WI38 (cell line): ENCODE results near the gene ZNF609.

Source experiments
- H3K4me3 ChIP-seq: 2 replicates; pipeline ENCODE4 v1.5.1; 2011; ENCODE audit warnings: low read depth, mild to moderate bottlenecking, control low read depth, low read length
- CTCF ChIP-seq: IDR thresholded peaks from 2 replicates; pipeline ENCODE4 v1.5.1; 2012; ENCODE audit warnings: low read depth, mild to moderate bottlenecking, control low read depth, low read length

ZNF609 gene

GRCh38 chr15:64503197-64503596 lies 42.8 kb downstream of the ZNF609 start:
- TF ChIP-seq CTCF: no peak
- H3K4me3 ChIP-seq: no peak overlapping the region

GRCh38 chr15:64503640-64504039 lies 43.3 kb downstream of the ZNF609 start:
- no peak for TF ChIP-seq CTCF
- no peak overlapping the region for H3K4me3 ChIP-seq

- TF ChIP-seq CTCF: no peak
- H3K4me3 ChIP-seq: no peak overlapping the region
Measured at GRCh38 chr15:64507293-64507802, 47.0 kb downstream of the ZNF609 start.

- no peak overlapping the region for H3K4me3 ChIP-seq
- no peak for TF ChIP-seq CTCF
Measured at GRCh38 chr15:64507845-64508244, 47.5 kb downstream of the ZNF609 start.

GRCh38 chr15:64513823-64514222 lies 53.4 kb downstream of the ZNF609 start:
- no peak for TF ChIP-seq CTCF
- H3K4me3 ChIP-seq: no peak overlapping the region

- no peak for TF ChIP-seq CTCF
Measured at GRCh38 chr15:64515196-64515595, 54.8 kb downstream of the ZNF609 start.

GRCh38 chr15:64515825-64516224 lies 55.4 kb downstream of the ZNF609 start:
- TF ChIP-seq CTCF: no peak
- no peak overlapping the region for H3K4me3 ChIP-seq

More at GRCh38 chr15:64515196-64515595, 54.8 kb downstream of the ZNF609 start:
- H3K4me3 ChIP-seq: no peak overlapping the region
